Activated CD4-positive, alpha-beta T cell treated with anti-CD3 and anti-CD28 coated beads for 4 hours (primary cell): Measurements from ENCODE around the gene WDR35.
"Not testable (repeated sequence)": the region's sequence is repeated elsewhere in the genome, so short reads cannot be mapped to it uniquely, and the experiment has no call there.

Experiments used
- DNase-seq, 2 donors: peaks; one replicate each; pipeline ENCODE4 v3.0.0-alpha.2; 2020

WDR35 gene

GRCh38 chr2:19891971-19892370 lies 97.9 kb downstream of the WDR35 start:
- not testable (repeated sequence) for DNase-seq

- no peak for DNase-seq
Observed at GRCh38 chr2:19890104-19890503, 99.8 kb downstream of the WDR35 start.

- DNase-seq = no peak
Observed at GRCh38 chr2:19888831-19889230, 101.1 kb downstream of the WDR35 start.

GRCh38 chr2:19887510-19887909 lies 102.4 kb downstream of the WDR35 start:
- DNase-seq = no peak

- no peak for DNase-seq
Observed at GRCh38 chr2:19886261-19886660, 103.6 kb downstream of the WDR35 start.

GRCh38 chr2:19885791-19886190 lies 104.1 kb downstream of the WDR35 start:
- no peak for DNase-seq

- DNase-seq = no peak
Observed at GRCh38 chr2:19883971-19884720, 105.8 kb downstream of the WDR35 start.

- DNase-seq = no peak
Observed at GRCh38 chr2:19883486-19883885, 106.4 kb downstream of the WDR35 start.

- no peak for DNase-seq
Observed at GRCh38 chr2:19882286-19882685, 107.6 kb downstream of the WDR35 start.

- DNase-seq = no peak
Observed at GRCh38 chr2:19881908-19882265, 108.0 kb downstream of the WDR35 start.

GRCh38 chr2:19881221-19881907 lies 108.5 kb downstream of the WDR35 start:
- DNase-seq = no peak

GRCh38 chr2:19880191-19880590 lies 109.7 kb downstream of the WDR35 start:
- not testable (repeated sequence) for DNase-seq

GRCh38 chr2:19879120-19879519 lies 110.8 kb downstream of the WDR35 start:
- DNase-seq = no peak

GRCh38 chr2:19878268-19879046 lies 111.4 kb downstream of the WDR35 start:
- DNase-seq = no peak

GRCh38 chr2:19876751-19877150 lies 113.2 kb downstream of the WDR35 start:
- DNase-seq = no peak

GRCh38 chr2:19875280-19875679 lies 114.6 kb downstream of the WDR35 start:
- DNase-seq = no peak

GRCh38 chr2:19874726-19875125 lies 115.2 kb downstream of the WDR35 start:
- DNase-seq = no peak

- DNase-seq = no peak
Observed at GRCh38 chr2:19873014-19873413, 116.9 kb downstream of the WDR35 start.

- DNase-seq = no peak
Observed at GRCh38 chr2:19872302-19872701, 117.6 kb downstream of the WDR35 start.

GRCh38 chr2:19871836-19872235 lies 118.1 kb downstream of the WDR35 start:
- no peak for DNase-seq

GRCh38 chr2:19870792-19871191 lies 119.1 kb downstream of the WDR35 start:
- DNase-seq = no peak

GRCh38 chr2:19868701-19869580 lies 121.0 kb downstream of the WDR35 start:
- DNase-seq = peak; percentile 57 to 64

GRCh38 chr2:19868224-19868623 lies 121.7 kb downstream of the WDR35 start:
- DNase-seq = no peak
